Kidney tubule cell (primary cell): Measurements from ENCODE around the gene NEURL4.

Experiments used
- DNase-seq: peaks from one replicate; pipeline ENCODE4 v3.0.0-alpha.2; 2018; ENCODE audit warnings: low spot score

Gene NEURL4

GRCh38 chr17:7279448-7279847, 49.7 kb downstream of the NEURL4 start:
- no peak for DNase-seq

GRCh38 chr17:7266784-7267183, 62.4 kb downstream of the NEURL4 start:
- no peak for DNase-seq
